HG02759 (cell line): Measurements from ENCODE around the gene STT3A.
"Not testable (repeated sequence)": the region's sequence is repeated elsewhere in the genome, so short reads cannot be mapped to it uniquely, and the experiment has no call there.

Experiments used
- ATAC-seq: cut with Tn5 transposase; IDR thresholded peaks from one replicate; pipeline ENCODE4 v1.9.1; 2021; ENCODE audit warnings: mild to moderate bottlenecking, moderate library complexity; ENCODE audit not compliant: unreplicated experiment

STT3A gene

DNA sequence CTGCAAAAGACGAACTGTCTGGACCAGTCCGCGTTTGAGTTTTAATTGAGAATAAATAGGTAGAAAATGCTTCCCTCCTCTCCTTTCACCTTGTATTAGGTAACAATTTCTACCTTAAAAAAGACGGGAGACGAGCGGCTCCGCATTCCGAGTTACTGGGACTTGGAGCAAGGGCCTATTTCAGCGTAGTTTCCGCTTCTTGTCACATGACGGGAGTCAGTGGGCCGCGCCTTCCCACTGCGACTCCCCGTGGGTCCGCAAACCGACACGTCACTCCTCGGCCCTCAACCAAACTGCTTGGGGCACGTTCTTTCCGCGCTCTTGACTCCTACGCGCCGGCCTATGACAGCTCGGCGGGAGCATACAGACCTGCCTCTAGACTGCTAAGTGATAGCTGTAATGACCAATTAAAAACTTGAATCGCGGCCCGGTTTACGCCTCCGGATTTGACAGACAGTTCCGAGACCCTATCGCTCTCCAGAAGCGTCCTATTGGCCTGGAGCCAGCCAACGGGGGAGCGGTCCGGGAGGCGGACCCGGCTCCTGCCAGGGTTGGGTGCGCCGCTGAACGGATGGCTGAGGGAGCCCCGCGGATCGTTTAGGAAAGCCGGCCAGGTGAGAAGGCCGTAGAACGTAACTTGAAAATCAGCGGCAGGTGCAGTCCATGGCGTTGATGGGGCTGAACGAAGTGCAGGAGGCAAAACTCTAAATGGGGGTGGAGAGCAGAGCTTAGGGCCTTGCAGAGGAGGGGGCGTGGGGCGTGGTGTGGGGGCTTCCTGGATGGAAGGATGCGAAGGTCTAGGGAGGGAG, at the start of gene STT3A:
Gene STT3A, plus strand, starts transcription at position 548 of the 809 bp plus-strand sequence. CDS start 3,064 bp downstream, outside the sequence.
- peak; percentile 95 for ATAC-seq

DNA sequence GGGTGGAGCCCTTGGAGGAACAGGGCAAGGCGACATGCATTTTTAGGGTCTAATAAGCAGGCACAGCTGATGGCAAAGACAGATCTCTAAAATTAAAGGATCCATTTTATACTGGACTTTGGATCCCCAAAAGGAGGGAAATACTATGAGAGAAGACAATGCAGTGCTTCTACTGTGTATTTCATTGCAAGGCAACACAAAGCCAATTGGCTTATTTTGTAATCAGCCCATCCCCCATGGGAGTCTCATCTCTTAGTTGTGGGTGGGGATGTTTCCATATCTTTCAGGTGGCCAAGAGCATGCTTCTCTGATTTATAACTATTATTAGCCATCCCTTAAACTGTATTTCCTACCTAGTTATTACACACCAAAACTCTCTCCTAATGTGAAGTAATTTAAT, 41.9 kb upstream of the STT3A start:
- no peak for ATAC-seq

DNA sequence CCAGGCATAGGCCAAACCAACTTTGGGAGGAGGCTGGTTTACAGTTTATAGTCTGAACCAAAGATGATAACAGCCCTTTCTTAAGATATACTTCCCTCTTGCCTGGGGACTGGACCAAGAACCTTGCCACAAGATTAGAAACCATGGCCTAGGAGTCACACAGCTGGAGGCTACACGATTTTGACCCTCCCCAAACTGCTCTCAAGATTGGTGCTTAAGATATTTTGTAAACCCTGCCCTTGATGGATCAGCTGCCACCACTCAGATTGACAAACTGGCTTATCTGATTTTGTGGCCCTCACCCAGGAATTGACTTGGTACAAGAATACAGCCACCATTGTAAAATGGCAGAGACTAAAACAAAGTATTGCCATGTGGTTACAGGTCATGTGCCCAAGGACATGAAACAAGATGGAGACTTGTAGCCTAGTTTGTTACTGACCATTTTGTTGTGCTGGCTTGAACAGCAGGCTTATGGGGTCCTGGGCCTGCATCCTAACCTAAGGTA, 40.8 kb upstream of the STT3A start:
- no peak for ATAC-seq

DNA sequence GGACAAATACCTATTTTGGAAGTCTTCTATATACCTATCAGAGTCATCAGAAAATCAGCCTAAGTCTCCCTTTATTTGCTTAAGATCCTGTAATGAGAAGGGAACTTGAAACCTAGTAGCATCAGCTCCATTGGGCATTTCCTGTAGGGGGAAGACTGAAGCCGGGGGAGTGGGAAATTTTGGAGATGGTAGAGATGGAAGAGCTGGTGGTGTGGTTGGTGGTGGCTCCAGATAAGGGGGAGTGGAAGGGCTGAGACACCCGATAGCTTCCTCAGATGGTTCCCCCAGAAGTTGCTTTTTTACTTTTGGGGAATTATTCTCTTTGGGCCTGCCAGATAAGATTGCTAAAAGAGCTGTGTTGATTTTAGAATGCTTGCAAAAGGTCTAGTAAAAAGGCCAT, 39.7 kb upstream of the STT3A start:
- no peak for ATAC-seq

DNA sequence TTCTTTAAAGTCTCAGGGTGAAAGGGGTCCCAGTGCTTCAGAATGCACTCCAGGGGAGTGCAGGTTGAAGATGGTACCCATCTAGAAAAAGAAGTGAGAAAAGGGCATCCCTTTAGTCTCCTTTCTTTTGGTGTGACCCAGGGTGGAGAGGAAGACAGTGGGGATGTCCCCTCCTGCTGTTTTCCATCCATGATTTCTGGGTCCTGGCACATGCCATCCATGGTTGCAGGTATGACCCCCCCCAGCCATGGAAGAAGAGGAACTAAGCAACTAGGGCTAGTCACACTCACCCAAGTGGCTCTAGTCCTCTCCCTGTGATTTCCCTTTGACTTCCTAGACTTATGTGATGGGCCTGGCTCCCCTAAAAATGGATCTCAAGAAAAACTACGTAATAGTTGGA, 39.3 kb upstream of the STT3A start:
- no peak for ATAC-seq

DNA sequence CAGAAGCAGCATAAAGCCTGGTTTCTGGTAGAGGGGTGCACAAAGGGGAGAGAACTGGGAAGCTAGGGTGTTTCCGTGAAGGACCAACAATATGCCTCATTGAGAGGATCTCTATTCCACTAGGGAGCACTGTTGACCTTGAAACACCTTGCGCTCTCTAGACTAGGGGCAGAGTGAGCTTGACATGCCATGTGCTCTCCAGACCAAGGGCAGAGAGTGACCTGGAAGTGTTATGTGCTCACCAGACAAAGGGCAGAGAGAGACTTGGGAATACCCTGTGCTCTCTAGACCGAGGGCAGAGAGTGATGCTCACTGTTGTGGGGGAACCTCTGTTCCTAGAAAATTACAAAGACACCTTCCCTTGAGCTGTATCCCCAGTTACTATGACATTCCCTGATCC, 38.6 kb upstream of the STT3A start:
- ATAC-seq, result no peak

DNA sequence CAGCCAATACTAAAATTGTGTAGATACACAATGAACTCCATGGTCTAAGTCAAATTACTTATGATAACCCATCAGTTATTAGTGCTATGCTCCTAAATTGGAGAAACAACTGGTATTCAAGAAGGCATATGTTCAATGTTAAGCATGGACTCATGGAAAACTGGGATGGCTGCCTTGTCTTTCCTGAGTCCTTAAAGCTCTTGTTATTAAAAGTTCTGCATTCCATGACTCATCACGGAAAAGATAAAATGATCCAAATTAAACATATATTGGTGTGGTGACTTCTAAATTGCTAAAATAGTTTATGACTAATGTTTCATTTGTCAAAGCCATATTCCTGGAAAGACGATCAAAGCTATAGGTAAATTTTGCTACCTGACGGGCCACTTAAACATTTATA, 32.8 kb upstream of the STT3A start:
- ATAC-seq, result no peak

DNA sequence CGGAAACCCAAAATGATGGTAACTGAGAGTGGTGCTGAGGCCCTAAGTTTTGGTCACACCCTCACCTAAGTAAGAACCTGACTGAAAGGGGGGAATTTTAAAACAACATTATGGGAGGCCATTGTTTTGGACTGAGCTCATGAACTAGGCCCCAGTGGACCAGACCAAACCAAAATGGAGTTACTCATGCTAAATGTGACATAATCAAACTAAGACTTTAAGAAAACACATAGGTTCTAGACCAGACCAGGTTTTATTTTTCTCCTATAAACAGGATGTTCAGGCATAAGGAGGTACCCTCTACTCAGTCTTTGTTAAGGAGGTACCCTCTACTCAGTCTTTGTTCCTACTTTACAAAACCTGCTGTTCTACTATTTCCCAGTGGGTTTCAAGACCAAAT, 30.7 kb upstream of the STT3A start:
- ATAC-seq, result no peak

DNA sequence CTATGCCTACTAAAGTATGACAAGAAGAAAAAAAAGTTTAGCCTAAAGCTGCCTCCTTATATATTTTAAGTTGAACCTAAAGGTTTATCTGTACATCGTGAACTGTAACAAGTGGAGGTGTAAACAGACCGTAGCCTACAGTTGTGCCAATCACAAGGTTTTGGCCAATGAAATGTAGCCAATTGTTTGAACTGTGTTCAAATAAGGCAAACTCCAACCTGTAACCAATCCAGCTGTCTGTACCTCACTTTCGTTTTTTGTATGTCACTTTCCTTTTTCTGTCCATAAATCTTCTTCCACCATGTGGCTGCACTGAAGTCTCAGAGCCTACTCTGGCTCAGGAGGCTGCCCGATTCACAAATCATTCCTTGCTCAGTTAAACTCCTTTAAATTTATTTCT, 30.2 kb upstream of the STT3A start:
- ATAC-seq, result no peak

DNA sequence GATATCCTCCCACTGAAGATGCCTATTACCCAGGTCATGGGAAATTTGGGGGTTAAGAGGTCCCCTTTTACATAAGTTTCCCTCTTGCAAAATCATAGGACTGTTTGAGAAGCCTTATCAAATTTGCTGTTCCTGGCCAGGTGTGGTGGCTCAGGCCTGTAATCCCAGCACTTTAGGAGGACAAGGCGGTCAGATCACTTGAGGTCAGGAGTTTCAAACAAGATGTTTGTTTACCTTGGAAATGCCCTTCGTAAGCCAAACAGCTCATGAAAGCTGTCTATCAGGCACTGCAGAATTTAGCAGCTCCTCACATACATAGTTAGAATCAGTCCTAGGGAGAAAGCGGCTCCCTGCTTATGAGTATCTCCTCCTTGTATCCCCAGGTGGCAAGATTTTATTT, 28.3 kb upstream of the STT3A start:
- ATAC-seq, result no peak

DNA sequence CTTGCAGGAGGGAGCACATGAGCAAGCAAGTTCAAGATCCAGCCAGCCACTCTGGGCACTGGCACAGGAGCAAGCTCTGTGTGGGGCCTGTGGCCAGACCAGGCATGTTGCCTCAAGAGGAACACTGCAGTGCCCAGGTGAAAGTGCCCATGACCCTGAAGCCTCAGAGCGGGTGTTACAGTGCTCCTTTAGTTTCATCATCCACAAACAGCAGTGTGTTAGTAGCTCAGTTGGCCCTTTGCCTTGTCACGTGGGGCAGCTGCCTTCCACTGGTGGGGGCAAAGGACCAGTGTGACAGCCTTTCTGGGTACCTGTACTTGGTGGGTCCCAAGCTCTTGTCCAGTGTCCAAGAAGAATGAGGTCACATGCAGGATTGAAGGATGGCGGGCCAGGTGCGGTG, 26.4 kb upstream of the STT3A start:
- ATAC-seq, result no peak

DNA sequence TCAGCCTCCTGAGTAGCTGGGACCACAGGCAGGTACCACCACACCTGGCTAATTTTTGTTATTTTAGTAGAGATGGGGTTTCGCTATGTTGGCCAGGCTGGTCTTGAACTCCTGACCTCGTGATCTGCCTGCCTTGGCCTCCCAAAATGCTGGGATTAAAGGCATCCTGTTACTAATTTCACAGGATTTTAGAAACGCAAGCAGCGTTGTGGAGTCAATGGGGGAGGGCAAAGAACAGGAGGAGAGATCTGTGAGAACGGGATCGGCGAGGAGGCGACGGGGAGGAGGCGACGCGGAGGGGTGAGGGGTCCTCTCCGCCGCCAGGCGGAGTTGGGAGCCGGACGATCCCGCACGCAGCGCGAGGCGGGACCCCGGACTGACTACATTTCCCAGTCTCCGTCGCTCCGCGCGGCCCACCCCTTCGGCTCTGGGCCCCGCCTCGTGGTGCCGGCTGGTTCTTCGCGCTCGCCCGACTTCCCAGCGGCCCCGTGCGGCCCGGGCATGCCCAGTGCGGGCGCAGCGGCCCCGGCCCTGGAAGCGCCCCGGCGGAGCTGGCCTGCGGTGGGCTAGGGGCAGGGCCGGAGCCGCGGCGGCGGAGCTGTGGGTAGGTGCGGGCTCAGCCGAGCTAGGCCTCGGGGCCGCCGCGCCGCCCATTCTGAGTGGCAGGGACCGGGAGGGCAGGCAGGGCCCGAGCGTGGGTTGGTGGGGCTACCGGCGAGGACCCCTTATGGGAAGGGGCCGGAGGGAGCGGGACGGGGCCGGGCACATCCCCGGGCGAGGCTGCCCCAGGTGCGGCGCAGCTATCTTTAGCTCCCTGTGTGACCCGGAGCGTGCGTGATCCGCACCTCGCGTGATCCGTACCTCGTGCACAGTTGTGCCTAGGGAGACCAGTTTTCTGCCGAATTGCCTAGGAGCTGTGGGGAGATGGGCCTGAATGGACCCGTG, 23.4 kb upstream of the STT3A start, which contains the start of gene EI24:
Gene EI24, plus strand, starts transcription at position 508 of the 945 bp plus-strand sequence. CDS start 3,051 bp downstream, outside the sequence.
- ATAC-seq, result peak; percentile 98

DNA sequence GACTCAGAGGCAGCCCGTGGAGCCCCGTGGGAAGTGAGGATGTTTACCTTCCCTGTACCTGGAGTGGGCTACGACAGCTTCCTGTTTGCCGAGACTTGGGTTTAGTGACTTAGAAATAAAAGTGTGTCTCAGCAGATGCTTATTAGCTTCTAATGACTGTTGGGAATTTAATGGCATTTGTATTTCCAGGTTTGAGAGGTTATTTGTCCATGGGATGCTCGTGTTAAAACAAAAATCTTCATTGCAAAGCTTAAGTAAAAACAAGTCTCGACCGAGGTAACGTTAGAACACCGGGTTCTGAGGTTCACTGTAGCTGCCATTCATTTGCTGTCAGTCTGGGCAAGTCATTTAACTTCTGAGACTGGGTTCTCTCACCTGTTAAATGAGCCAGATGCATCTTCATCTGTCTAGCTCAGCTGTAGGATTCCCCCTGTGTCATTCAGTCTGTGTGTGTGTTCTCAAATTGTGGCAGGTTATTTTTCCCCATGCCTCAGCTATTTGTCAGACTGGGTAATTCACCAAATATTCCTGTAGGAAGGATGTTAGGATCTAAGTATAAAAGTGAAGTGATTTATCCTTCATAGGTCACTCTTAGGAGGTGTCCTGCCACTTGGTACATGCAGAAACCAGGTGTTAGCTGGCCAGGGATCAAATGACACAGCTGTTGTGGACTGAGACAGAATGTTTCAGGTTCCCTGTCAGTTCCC, 22.6 kb upstream of the STT3A start:
- ATAC-seq, result peak; percentile 20

DNA sequence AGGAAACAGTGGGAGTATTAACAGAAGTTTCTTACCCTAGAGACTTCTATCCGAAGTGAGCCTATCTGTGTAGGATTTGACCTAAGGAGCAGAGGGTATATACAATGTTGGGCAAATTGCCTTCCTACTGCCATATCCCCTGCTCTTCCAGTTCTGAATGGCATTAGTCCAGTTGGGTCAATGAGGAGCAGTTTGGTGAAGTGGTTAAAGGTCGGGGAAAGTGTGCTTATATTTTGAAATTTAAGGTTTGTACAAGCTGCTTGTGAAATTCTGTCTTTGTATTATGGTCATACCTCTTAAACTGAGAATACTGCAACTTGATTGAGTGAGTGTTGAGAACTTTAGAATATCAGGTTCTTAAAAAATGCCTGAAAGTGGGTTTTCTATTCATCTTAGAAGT, 21.7 kb upstream of the STT3A start:
- ATAC-seq, result no peak

DNA sequence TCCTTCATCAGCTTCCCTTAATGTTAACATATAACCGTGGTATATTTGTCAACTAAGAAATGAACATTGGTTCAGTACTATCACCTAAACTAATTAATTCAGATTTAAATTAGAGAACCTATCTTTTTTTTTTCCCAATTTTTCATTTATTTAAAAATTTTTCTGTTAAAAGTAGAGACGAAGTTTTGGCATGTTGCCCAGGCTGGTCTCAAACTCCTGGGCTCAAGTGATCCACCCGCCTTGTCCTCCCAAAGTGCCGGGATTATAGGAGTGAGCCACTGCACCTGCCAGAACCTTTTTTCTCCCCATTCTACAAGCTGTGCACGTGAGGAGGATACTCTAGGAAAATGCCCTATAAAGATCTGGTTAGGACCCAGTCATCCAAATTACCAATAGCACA, 19.7 kb upstream of the STT3A start:
- no peak for ATAC-seq

DNA sequence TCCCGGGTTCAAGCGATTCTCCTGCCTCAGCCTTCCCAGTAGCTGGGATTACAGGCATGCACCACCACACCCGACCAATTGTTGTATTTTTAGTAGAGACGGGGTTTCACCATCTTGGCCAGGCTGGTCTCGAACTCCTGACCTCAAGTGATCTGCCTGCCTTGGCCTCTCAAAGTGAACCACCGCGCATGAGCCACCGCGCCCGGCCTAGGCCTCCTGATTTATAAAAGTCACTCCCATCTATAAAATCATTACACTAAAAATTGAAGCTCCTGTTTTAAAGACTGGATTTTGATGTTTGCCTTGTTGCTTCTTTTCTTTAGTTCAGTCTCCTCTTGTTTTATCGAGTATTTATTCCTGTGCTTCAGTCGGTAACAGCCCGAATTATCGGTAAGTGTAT, 15.5 kb upstream of the STT3A start:
- not testable (repeated sequence) for ATAC-seq

DNA sequence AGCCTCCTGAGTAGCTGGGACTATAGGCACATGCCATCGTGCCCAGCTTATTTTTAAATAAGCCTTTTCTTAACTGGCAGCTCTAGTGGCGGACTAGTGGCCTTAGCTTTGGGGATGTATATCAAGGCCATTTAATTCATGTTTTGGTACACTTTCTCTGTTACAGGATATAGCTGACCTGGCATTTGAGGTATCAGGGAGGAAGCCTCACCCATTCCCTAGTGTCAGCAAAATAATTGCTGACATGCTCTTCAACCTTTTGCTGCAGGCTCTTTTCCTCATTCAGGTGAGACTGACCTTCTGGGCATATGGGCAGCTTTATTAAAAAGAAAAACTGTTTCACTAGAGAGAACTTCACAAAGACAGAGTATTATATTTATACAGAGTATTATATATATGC, 13.9 kb upstream of the STT3A start:
- no peak for ATAC-seq

DNA sequence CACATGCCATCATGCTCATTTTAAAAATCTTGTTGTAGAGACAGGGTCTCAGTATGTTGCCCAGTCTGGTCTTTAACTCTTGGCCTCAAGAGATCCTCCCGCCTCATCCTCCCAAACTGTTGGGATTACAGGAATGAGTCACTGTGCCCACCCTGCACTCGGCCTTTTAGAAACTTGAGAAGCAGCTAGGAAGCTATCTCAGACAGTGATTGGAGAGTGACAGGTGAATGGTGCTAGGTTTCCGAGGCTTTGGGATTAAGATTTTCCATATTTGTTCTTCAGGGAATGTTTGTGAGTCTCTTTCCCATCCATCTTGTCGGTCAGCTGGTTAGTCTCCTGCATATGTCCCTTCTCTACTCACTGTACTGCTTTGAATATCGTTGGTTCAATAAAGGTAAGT, 12.8 kb upstream of the STT3A start:
- no peak for ATAC-seq

DNA sequence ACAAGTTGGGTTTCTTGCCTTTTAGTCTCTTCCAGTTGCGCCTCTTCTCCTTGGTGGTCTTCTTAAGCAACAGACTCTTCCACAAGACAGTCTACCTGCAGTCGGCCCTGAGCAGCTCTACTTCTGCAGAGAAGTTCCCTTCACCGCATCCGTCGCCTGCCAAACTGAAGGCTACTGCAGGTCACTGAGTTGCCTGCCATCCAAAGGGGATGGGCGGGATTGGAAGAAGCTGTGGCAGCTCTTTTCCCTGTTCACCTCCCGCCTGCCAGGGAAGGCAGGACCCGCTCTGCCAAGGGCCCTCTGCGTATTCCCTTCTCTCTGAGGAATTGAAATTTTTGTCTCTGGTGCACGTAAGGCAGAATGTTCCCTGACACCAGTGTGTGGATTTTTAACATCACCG, 9.2 kb upstream of the STT3A start:
- no peak for ATAC-seq

DNA sequence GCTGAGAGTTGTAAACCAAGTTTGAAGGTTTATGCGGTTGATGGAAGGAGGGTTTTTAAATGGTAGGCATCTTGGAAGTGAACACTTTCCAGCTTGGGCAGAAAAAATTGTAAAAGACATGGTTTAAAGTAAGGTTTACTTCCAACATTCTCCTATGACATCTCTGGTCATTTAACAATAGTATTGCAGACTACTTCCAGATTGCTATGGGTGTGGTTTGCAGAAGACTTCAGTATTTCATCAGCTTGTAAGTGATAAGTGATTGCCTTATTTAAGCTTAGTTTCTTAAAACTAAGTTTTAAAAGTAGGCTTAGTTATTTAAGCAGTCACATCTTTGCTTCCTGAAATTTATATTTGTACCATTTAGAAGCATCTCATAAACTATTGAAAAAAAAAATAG, 7.2 kb upstream of the STT3A start:
- no peak for ATAC-seq

DNA sequence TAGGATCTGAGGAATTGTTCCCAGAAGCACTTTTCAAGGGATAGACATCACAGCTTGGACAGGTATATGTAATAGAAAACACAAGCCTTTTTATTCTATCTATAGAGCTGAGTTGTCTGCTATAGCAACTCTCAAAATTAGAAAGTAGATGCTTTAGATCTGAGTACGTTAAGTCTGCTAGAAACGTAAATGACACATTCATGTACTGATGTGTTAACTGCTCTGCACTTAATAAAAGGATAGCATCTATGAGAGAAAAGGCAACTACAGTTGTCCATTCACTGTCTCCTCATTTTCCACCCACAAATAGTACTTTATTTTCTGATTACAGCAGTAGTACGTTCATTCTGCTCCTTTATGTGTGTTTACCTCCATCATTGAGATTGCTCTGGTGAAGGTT, 6.0 kb upstream of the STT3A start:
- ATAC-seq, result no peak
